Tibial nerve (tissue), 4 donors: ENCODE measurements around the gene XPC. TPM values are rescaled to one million over a fixed set of nuclear protein-coding genes. Genes with fewer than 3 reads are reported as not detected.

ENCODE experiments used
- DNase-seq, 2 donors: peaks; one replicate each; pipeline ENCODE4 v3.0.0-alpha.2; 2019; ENCODE audit warnings: low spot score in 2 of 2
- H3K27ac ChIP-seq, 4 donors: fragments of 200-600 bp; sonication (generic) in 3 of 4; one replicate each; pipeline ENCODE4 v1.5.1; 2017 to 2019; ENCODE audit warnings: mild to moderate bottlenecking in 1 of 4
- H3K27me3 ChIP-seq, 2 donors: fragments of 200-600 bp; sonication (generic) in 1 of 2; one replicate each; pipeline versions ENCODE4 v1.5.1 to v1.6.0; 2017 to 2019
- H3K36me3 ChIP-seq, 3 donors: fragments of 200-600 bp; sonication (generic); one replicate each; pipeline ENCODE4 v1.5.1; 2018 to 2019
- H3K4me1 ChIP-seq, 4 donors: fragments of 200-600 bp; sonication (generic) in 3 of 4; one replicate each; pipeline ENCODE4 v1.5.1; 2017 to 2019
- H3K4me3 ChIP-seq, 4 donors: fragments of 200-600 bp; sonication (generic) in 3 of 4; one replicate each; pipeline ENCODE4 v1.5.1; 2017 to 2019; ENCODE audit warnings: mild to moderate bottlenecking in 1 of 4, moderate library complexity in 1 of 4
- H3K9me3 ChIP-seq, 4 donors: fragments of 200-600 bp; sonication (generic) in 3 of 4; one replicate each; pipeline ENCODE4 v1.5.1; 2017 to 2019
- EP300 ChIP-seq, 2 donors: sonication (generic); formaldehyde crosslinking; IDR thresholded peaks; one replicate each; pipeline ENCODE4 v1.6.1; 2017; ENCODE audit warnings: antibody characterized with exemption in 2 of 2, mild to moderate bottlenecking in 1 of 2
- POLR2A ChIP-seq, 2 donors: fragments of 450-650 bp; IDR thresholded peaks; one replicate each; pipeline ENCODE4 v1.6.1; 2017; ENCODE audit warnings: antibody characterized with exemption in 2 of 2, mild to moderate bottlenecking in 2 of 2, moderate library complexity in 2 of 2
- WGBS, 2 donors: methylation state at CpG; one replicate each; pipeline ENCODE4 v1.1.5; 2018; 5-methylcytosine and 5-hydroxymethylcytosine counted together
- total RNA-seq, 4 donors: library from RNA; depleted of rRNA; stranded (reverse); fragments of >200 nt; gene quantifications; one replicate each; pipeline ENCODE4 v1.1.0, GENCODE V29; 2016
- TF ChIP-seq, protein P1 (sequence below), 5 experiments: fragments of 200-600 bp in 3 of 5; fragments of 450-650 bp in 2 of 5; sonication (generic) in 3 of 5; IDR thresholded peaks; one replicate each; pipeline ENCODE4 v1.5.1; 2016 to 2019; ENCODE audit warnings: antibody characterized with exemption in 5 of 5, mild to moderate bottlenecking in 3 of 5, moderate library complexity in 2 of 5

XPC gene
- total RNA-seq, 4 donors from 2014 or later: 47.7 to 77.1 (median 61.3) TPM

DNA sequence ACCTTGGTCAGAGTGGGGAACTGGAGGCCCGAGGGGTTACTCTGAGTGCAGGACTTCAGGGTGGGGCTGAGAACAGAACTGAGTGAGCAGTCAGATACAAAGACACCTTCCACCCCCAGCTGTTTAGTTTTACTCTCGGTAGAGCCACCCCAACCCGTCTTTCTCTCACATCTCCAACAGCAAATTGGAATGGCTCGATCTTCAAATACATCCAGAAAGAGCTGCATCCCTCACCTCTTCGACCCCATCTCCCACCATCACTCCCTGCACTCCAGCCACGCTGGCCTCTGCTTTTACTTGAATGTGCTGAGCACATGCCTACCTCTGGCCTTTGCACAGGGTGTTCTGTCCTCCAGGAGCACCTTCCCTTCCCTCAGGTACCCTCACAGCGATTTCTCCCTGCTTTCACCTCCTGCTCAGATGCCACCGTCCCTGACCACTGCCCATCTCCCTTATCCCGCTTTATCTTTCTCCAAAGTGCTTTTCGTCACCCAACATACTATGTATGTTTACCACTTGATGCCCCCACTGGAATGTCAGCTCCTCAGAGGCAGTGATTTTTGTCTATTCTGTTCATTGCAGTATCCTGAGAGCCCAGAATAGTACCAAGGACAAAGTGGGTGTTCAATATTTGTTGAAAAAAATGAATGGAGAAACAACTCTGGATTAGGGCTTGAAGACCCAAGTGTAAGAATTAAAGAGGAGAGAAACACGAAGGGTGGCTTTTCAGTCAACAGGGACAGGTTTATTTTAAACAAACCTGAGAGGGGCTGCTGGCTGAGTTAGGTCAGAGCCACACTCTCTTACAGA, 58.1 kb downstream of the XPC start:
- no peaks in the 10 kb centered on the region for H3K9me3 ChIP-seq
- WGBS, 2 donors: 91 to 93% methylated on average over 11 of the region's 11 CpGs

DNA sequence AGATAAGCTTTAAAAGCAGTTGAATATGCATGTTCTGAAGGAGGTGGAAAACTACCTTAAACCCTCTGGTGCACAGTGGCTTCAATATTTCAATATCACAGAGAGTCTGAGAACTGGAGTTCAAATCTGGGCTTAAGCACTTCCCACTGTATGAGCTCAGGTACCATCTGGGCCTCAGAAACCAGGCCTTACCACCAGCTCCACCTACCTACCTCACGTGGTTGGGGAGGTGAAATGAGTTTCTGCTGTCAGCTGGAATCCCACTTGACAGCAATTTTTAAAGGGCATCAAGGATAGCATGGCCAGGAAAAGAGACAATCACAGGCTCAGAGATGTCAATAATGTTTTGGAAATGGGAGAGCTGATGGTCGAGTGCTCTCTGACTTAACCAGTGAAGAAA, 58.8 kb downstream of the XPC start:
- Histone ChIP-seq H3K27ac (no peak overlapping the region), H3K4me3 (no peak overlapping the region), H3K9me3 (no peaks in the 10 kb centered on the region), H3K27me3 (no peaks in the 10 kb centered on the region), H3K4me1 (peaks cover 0 to 19% (median 8%) of the 10 kb centered on the region in 4 donors), H3K36me3 (peaks cover 0 to 55% (median 0%) of the 10 kb centered on the region in 3 donors)
- TF ChIP-seq POLR2A (IDR thresholded peaks at IDR 0.05): no peak
- TF ChIP-seq EP300 (IDR thresholded peaks at IDR 0.05): no peak
- TF ChIP-seq, protein P1, sequence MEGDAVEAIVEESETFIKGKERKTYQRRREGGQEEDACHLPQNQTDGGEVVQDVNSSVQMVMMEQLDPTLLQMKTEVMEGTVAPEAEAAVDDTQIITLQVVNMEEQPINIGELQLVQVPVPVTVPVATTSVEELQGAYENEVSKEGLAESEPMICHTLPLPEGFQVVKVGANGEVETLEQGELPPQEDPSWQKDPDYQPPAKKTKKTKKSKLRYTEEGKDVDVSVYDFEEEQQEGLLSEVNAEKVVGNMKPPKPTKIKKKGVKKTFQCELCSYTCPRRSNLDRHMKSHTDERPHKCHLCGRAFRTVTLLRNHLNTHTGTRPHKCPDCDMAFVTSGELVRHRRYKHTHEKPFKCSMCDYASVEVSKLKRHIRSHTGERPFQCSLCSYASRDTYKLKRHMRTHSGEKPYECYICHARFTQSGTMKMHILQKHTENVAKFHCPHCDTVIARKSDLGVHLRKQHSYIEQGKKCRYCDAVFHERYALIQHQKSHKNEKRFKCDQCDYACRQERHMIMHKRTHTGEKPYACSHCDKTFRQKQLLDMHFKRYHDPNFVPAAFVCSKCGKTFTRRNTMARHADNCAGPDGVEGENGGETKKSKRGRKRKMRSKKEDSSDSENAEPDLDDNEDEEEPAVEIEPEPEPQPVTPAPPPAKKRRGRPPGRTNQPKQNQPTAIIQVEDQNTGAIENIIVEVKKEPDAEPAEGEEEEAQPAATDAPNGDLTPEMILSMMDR (IDR thresholded peaks at IDR 0.05): no peak
- no peak for DNase-seq
- WGBS, 2 donors: 74 to 82% methylated on average over 2 of the region's 2 CpGs

More for the DNA sequence above, 58.1 kb downstream of the XPC start:
- DNase-seq: no peak
- TF ChIP-seq, protein P1 (IDR thresholded peaks at IDR 0.05): no peak
- TF ChIP-seq EP300 (IDR thresholded peaks at IDR 0.05) (no peak), POLR2A (IDR thresholded peaks at IDR 0.05) (no peak)
- peaks cover 0 to 48% (median 0%) of the 10 kb centered on the region in 3 donors for H3K36me3 ChIP-seq
- H3K4me3 ChIP-seq: no peak overlapping the region
- H3K27me3 ChIP-seq: no peaks in the 10 kb centered on the region
- H3K4me1 ChIP-seq: peaks cover 0 to 19% (median 8%) of the 10 kb centered on the region in 4 donors
- H3K27ac ChIP-seq: no peak overlapping the region

DNA sequence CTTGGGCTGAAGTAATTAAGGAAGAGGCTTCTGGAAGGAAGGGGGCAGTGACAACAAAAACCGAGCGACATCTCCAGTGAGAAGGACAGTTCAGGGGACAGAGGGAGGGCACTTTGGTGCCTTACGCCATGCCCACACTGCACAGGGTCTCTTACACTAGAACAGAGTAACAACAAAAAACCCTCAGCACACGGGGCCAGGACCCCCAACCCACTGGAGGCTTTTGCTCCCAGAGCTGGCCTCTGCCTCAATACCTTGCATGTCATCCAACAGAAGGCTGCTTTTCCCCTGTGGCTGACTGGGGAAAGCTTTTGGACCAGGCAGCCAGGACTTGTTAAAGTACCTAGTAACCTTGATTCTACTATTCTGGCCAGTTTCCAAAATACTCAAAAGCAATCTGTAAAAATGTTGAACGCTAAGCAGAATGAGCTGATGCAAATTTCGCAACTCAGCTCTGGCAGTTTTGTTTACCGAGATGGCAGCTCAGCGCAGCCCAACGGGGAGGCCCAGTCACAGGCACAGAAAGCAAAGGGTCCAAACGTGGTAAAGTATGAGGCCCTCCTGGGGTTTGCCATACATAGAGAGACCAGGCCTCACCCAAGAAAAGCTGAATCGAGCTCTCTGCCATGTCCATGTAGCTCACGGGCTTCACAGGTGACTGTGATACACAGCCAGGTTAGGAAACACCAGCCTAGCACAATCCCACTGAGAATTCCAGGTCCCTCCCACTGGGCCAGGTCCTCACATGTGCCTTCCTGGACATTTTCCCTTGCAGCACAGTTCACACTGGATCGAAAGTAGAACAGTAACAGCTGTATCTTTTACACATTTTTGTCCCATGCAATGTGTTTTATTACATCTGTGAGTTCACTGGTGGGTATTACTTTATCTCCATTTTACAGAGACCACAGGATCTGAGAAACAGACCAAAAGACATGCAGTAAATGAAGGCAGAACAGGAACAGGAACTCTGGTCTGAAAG, 59.7 kb downstream of the XPC start:
- Histone ChIP-seq H3K36me3 (peaks cover 0 to 64% (median 0%) of the 10 kb centered on the region in 3 donors), H3K4me3 (no peak overlapping the region), H3K4me1 (peaks cover 0 to 15% (median 5%) of the 10 kb centered on the region in 4 donors), H3K27me3 (no peaks in the 10 kb centered on the region), H3K9me3 (no peaks in the 10 kb centered on the region), H3K27ac (no peak overlapping the region)
- TF ChIP-seq EP300 (IDR thresholded peaks at IDR 0.05) (no peak), POLR2A (IDR thresholded peaks at IDR 0.05) (no peak)
- TF ChIP-seq, protein P1 (IDR thresholded peaks at IDR 0.05): no peak
- WGBS, 2 donors: 72 to 73% methylated on average over 12 to 13 of the region's 13 CpGs
- DNase-seq: no peak

DNA sequence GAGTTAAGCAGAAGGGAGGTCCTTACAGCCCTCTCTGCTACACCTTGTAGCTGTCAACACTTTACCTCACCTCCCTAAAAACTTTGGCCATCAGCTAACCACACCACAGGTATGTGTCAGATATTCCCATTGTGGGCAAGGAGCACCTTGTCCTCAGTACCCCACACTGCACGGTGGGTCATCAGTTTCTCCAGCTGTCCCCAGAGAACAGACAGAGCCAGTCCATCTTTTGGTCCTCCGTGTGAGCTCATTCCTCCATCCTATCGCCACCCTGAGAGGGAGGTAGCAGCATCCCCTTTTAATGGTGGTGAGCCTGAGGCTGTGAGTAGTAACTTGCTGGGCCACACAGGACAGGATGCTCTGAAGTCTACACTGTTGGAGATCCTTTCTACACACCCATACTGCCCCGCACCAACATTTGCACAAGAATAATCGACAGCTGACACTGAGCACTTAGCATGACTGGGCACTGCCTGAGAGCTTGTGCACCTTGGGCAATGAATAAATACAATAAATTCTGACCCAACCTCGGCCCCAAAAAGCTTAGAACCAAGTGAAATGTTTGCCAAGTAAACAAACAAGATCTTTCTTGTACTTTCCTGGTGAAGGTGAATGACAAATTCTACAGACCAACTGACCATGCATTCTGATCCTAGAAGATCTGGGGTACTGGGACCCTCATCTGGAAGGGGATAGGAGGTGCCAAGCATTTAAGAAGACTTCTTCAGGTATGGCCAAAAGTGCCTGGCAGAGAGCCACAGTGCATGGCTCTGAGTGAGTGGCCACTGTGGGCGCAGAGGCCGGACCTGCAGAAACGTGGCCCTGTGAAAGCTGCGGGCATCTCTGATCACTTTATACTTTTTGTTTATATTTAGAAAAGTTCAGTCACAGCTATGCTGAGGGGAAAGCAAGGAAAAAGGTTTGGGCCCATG, 60.7 kb downstream of the XPC start:
- Histone ChIP-seq H3K36me3 (peaks cover 0 to 74% (median 0%) of the 10 kb centered on the region in 3 donors), H3K4me3 (no peak overlapping the region), H3K27ac (no peak overlapping the region), H3K27me3 (no peaks in the 10 kb centered on the region), H3K9me3 (no peaks in the 10 kb centered on the region), H3K4me1 (peaks cover 0 to 6% (median 0%) of the 10 kb centered on the region in 4 donors)
- TF ChIP-seq EP300 (IDR thresholded peaks at IDR 0.05) (no peak), POLR2A (IDR thresholded peaks at IDR 0.05) (no peak)
- TF ChIP-seq, protein P1 (IDR thresholded peaks at IDR 0.05): no peak
- DNase-seq: no peak
- WGBS, 2 donors: 92% methylated on average over 10 of the region's 10 CpGs
